ENCODE measurements around the gene TESMIN. TPM values are rescaled to one million over a fixed set of nuclear protein-coding genes. Genes with fewer than 3 reads are reported as not detected.

Gene TESMIN
- total and polyA plus RNA-seq, 2 experiments from 2014 or later = 1.1 TPM; not detected in 1

- no peak overlapping the region for H3K4me2 ChIP-seq (ENCODE audit: unreplicated experiment)
- H3K4me3 ChIP-seq = no peak overlapping the region
- no peaks in the 10 kb centered on the region for H4K20me1 ChIP-seq (ENCODE audit: insufficient read depth)
- no peak for TF ChIP-seq EZH2 (IDR thresholded peaks at IDR 0.05; ENCODE audit: insufficient read depth, poor library complexity, severe bottlenecking)
- no peak for TF ChIP-seq EZH2phosphoT487 (IDR thresholded peaks at IDR 0.05; ENCODE audit: insufficient read depth, low read depth)
- H3K36me3 ChIP-seq (ENCODE audit: low read depth) = no peaks in the 10 kb centered on the region
- no peak for DNase-seq
- no peaks in the 10 kb centered on the region for H3K79me2 ChIP-seq (ENCODE audit: insufficient read depth)
- WGBS, 2 experiments (ENCODE audit: low coverage in 1 of 2, low lambda C conversion rate in 2 of 2, missing lambda C conversion rate in 2 of 2) = 41 to 59% methylated on average over 8 to 21 of the region's 21 CpGs
- H3F3A ChIP-seq (ENCODE audit: insufficient read depth) = no peaks in the 10 kb centered on the region
- H2AFZ ChIP-seq = no peak overlapping the region
- no peak overlapping the region for H3K9ac ChIP-seq
- H3K9me3 ChIP-seq (ENCODE audit: low read depth) = no peaks in the 10 kb centered on the region
- peaks cover 29% of the 10 kb centered on the region for H3K27me3 ChIP-seq (replicated peaks; ENCODE audit: insufficient read depth)
- no peaks in the 10 kb centered on the region for H3K9me2 ChIP-seq (ENCODE audit: insufficient read depth)
- H3K27ac ChIP-seq = no peak overlapping the region
- H3K4me1 ChIP-seq (ENCODE audit: insufficient read depth) = no peaks in the 10 kb centered on the region
- in situ Hi-C loops (cut with MboI) = no loop called here
Measured at GRCh38 chr11:68667511-68668500, 83.5 kb downstream of the TESMIN start.

DNA sequence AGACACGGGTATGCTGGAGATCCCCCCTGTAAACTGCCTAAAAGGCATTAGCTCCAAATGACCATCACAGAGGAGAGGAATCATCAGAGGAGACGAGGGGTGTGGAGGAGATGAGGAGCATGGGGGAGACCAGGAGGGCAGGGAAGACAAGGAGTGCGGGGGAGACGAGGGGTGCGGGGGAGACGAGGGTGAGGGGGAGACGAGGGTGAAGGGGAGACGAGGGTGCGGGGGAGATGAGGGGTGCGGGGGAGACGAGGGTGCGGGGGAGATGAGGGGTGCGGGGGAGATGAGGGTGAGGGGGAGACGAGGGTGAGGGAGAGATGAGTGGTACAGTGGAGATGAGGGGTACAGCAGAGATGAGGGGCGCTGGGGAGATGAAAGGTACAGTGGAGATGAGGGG lies 84.5 kb downstream of the TESMIN start:
- H2AFZ ChIP-seq = no peak overlapping the region
- no peaks in the 10 kb centered on the region for H3K79me2 ChIP-seq (ENCODE audit: insufficient read depth)
- in situ Hi-C loops (cut with MboI) = no loop called here
- WGBS, 2 experiments (ENCODE audit: low coverage in 1 of 2, low lambda C conversion rate in 2 of 2, missing lambda C conversion rate in 2 of 2) = 13 to 41% methylated on average over 3 to 13 of the region's 15 CpGs
- no peaks in the 10 kb centered on the region for H3F3A ChIP-seq (ENCODE audit: insufficient read depth)
- no peak overlapping the region for H3K27ac ChIP-seq
- no peak overlapping the region for H3K9ac ChIP-seq
- TF ChIP-seq EZH2 (IDR thresholded peaks at IDR 0.05; ENCODE audit: insufficient read depth, poor library complexity, severe bottlenecking) = no peak
- TF ChIP-seq EZH2phosphoT487 (IDR thresholded peaks at IDR 0.05; ENCODE audit: insufficient read depth, low read depth) = no peak
- H3K4me3 ChIP-seq = no peak overlapping the region
- H3K4me1 ChIP-seq (ENCODE audit: insufficient read depth) = no peaks in the 10 kb centered on the region
- H4K20me1 ChIP-seq (ENCODE audit: insufficient read depth) = no peaks in the 10 kb centered on the region
- H3K27me3 ChIP-seq (replicated peaks; ENCODE audit: insufficient read depth) = peaks cover 36% of the 10 kb centered on the region
- no peak overlapping the region for H3K4me2 ChIP-seq (ENCODE audit: unreplicated experiment)
- no peaks in the 10 kb centered on the region for H3K9me2 ChIP-seq (ENCODE audit: insufficient read depth)
- DNase-seq = no peak
- H3K36me3 ChIP-seq (ENCODE audit: low read depth) = no peaks in the 10 kb centered on the region
- no peaks in the 10 kb centered on the region for H3K9me3 ChIP-seq (ENCODE audit: low read depth)

DNA sequence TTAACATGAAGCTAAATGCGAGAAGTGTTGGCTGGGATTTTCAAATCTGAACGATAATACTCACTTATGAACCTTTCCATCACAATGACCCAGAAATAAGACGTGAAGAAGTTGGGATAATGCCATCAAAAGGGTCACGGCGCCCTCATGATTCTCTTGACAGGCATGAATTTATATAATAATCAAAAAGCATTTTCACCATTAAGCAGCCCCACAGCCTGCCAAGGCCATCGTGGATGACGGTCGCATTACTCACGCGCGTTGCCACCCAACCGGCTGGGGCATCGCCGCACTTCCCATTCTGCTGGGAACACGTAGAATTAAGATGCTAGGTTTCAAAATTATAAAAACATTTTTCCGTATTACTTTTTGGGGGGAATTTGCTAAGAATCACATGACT lies 85.9 kb downstream of the TESMIN start:
- DNase-seq = no peak
- 77 to 81% methylated on average over 16 of the region's 16 CpGs for WGBS, 2 experiments (ENCODE audit: low coverage in 1 of 2, low lambda C conversion rate in 2 of 2, missing lambda C conversion rate in 2 of 2)
- Histone ChIP-seq H4K20me1 (ENCODE audit: insufficient read depth) (no peaks in the 10 kb centered on the region), H3K36me3 (ENCODE audit: low read depth) (no peaks in the 10 kb centered on the region), H3K4me1 (ENCODE audit: insufficient read depth) (no peaks in the 10 kb centered on the region), H3K9ac (no peak overlapping the region), H3K9me3 (ENCODE audit: low read depth) (no peaks in the 10 kb centered on the region), H2AFZ (no peak overlapping the region), H3K27ac (no peak overlapping the region), H3K9me2 (ENCODE audit: insufficient read depth) (no peaks in the 10 kb centered on the region), H3K4me3 (no peak overlapping the region), H3K79me2 (ENCODE audit: insufficient read depth) (no peaks in the 10 kb centered on the region), H3K27me3 (replicated peaks; ENCODE audit: insufficient read depth) (peaks cover 35% of the 10 kb centered on the region), H3K4me2 (ENCODE audit: unreplicated experiment) (no peak overlapping the region), H3F3A (ENCODE audit: insufficient read depth) (no peaks in the 10 kb centered on the region)
- TF ChIP-seq EZH2phosphoT487 (IDR thresholded peaks at IDR 0.05; ENCODE audit: insufficient read depth, low read depth) (no peak), EZH2 (IDR thresholded peaks at IDR 0.05; ENCODE audit: insufficient read depth, poor library complexity, severe bottlenecking) (no peak)
- in situ Hi-C loops (cut with MboI) = no loop called here

DNA sequence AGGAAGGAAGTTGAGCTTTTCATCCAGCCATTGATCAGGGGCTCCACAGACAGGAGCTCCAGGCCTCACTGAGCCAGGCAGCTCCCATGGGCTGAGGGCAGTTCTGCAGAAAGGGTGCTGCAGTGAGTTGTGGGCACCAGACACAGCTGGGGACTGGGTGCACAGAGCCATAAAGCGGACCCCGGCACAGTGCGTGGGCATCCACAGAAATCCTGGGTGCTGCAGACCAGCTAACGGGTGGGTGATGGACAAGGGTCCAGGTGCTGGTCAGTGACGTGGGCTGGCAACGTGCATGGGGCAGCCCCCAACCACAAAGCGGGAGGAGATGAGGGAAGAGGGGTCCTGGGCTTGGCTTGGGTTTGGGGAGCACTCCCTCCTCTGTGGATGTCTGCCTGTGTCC lies 86.4 kb downstream of the TESMIN start:
- Histone ChIP-seq H3K4me3 (no peak overlapping the region), H3K36me3 (ENCODE audit: low read depth) (no peaks in the 10 kb centered on the region), H2AFZ (no peak overlapping the region), H3K4me1 (ENCODE audit: insufficient read depth) (no peaks in the 10 kb centered on the region), H3K4me2 (ENCODE audit: unreplicated experiment) (no peak overlapping the region), H3K9me3 (ENCODE audit: low read depth) (no peaks in the 10 kb centered on the region), H3K9me2 (ENCODE audit: insufficient read depth) (no peaks in the 10 kb centered on the region), H3K27me3 (replicated peaks; ENCODE audit: insufficient read depth) (peaks cover 35% of the 10 kb centered on the region), H3K9ac (no peak overlapping the region), H3F3A (ENCODE audit: insufficient read depth) (no peaks in the 10 kb centered on the region), H3K27ac (no peak overlapping the region), H4K20me1 (ENCODE audit: insufficient read depth) (no peaks in the 10 kb centered on the region), H3K79me2 (ENCODE audit: insufficient read depth) (no peaks in the 10 kb centered on the region)
- DNase-seq = no peak
- TF ChIP-seq EZH2 (IDR thresholded peaks at IDR 0.05; ENCODE audit: insufficient read depth, poor library complexity, severe bottlenecking) = no peak
- no peak for TF ChIP-seq EZH2phosphoT487 (IDR thresholded peaks at IDR 0.05; ENCODE audit: insufficient read depth, low read depth)
- 73 to 75% methylated on average over 7 of the region's 7 CpGs for WGBS, 2 experiments (ENCODE audit: low coverage in 1 of 2, low lambda C conversion rate in 2 of 2, missing lambda C conversion rate in 2 of 2)
- in situ Hi-C loops (cut with MboI) = no loop called here

Measured in GM23248 (cell line).